DOHH2 (cell line): ENCODE measurements around the gene SSBP3.

Experiments used
- H3F3A ChIP-seq: fragments of 200-600 bp; sonication (generic), shearing (Covaris generic); 2 replicates; pipeline ENCODE4 v1.6.0; 2016; ENCODE audit warnings: antibody characterized with exemption, mild to moderate bottlenecking; ENCODE audit not compliant: control insufficient read depth, insufficient read depth
- H3K27ac ChIP-seq: fragments of 200-600 bp; sonication (generic); 2 replicates; pipeline ENCODE4 v1.5.1; 2014; ENCODE audit warnings: low read depth, mild to moderate bottlenecking, low read length, moderate library complexity
- H3K27me3 ChIP-seq: fragments of 200-600 bp; sonication (generic); 2 replicates; pipeline ENCODE4 v1.6.1; 2014; ENCODE audit warnings: mild to moderate bottlenecking, low read length, mixed read lengths; ENCODE audit not compliant: control insufficient read depth
- H3K36me3 ChIP-seq: fragments of 200-600 bp; sonication (generic); 2 replicates; pipeline ENCODE4 v1.6.1; 2014; ENCODE audit warnings: mild to moderate bottlenecking, low read length, moderate library complexity, mixed read lengths; ENCODE audit not compliant: control insufficient read depth
- H3K4me1 ChIP-seq: fragments of 200-600 bp; sonication (generic); 2 replicates; pipeline ENCODE4 v1.6.1; 2014; ENCODE audit warnings: mild to moderate bottlenecking, low read length, mixed read lengths; ENCODE audit not compliant: control insufficient read depth
- H3K4me2 ChIP-seq: fragments of 200-600 bp; sonication (generic); 2 replicates; pipeline ENCODE4 v1.6.0; 2014; ENCODE audit warnings: mild to moderate bottlenecking, low read length, moderate library complexity
- H3K4me3 ChIP-seq: fragments of 200-600 bp; sonication (generic); 2 replicates; pipeline ENCODE4 v1.5.1; 2014; ENCODE audit warnings: mild to moderate bottlenecking, low read length, mixed read lengths
- H3K79me2 ChIP-seq: fragments of 200-600 bp; sonication (generic); 2 replicates; pipeline ENCODE4 v1.6.1; 2014; ENCODE audit warnings: mild to moderate bottlenecking, low read length, mixed read lengths; ENCODE audit not compliant: control insufficient read depth
- H3K9me2 ChIP-seq: fragments of 200-600 bp; sonication (generic); replicated peaks from 2 replicates; pipeline ENCODE4 v1.6.1; 2014; ENCODE audit warnings: mild to moderate bottlenecking, low read length, mixed read lengths; ENCODE audit not compliant: control insufficient read depth
- H3K9me3 ChIP-seq: fragments of 200-600 bp; sonication (generic); 2 replicates; pipeline ENCODE4 v1.6.1; 2014; ENCODE audit warnings: antibody characterized with exemption, low read length, mixed read lengths; ENCODE audit not compliant: control insufficient read depth, insufficient read depth
- H4K20me1 ChIP-seq: fragments of 200-600 bp; sonication (generic); 2 replicates; pipeline ENCODE4 v1.6.0; 2014; ENCODE audit warnings: low read depth, mild to moderate bottlenecking, antibody characterized with exemption, low read length, moderate library complexity; ENCODE audit not compliant: control insufficient read depth, insufficient read depth
- CTCF ChIP-seq: fragments of 200-600 bp; sonication (generic); IDR thresholded peaks from one replicate; pipeline ENCODE4 v1.5.1; 2014; ENCODE audit warnings: antibody characterized with exemption, mild to moderate bottlenecking, low read depth, low read length; ENCODE audit not compliant: poor library complexity, severe bottlenecking
- EZH2phosphoT487 ChIP-seq: fragments of 200-600 bp; sonication (generic); IDR thresholded peaks from 2 replicates; pipeline ENCODE4 v1.6.1; 2017; ENCODE audit warnings: borderline replicate concordance, mild to moderate bottlenecking, antibody characterized with exemption, low read length, moderate library complexity, mixed read lengths

SSBP3 gene

GRCh38 chr1:54342742-54343687 is 63.2 kb downstream of the SSBP3 start:
- H3F3A ChIP-seq = no peaks in the 10 kb centered on the region
- H3K27me3 ChIP-seq = no peaks in the 10 kb centered on the region
- H3K9me2 ChIP-seq = no peaks in the 10 kb centered on the region
- H3K9me3 ChIP-seq = no peaks in the 10 kb centered on the region
- H3K4me1 ChIP-seq = peaks cover 6% of the 10 kb centered on the region
- H3K79me2 ChIP-seq = no peaks in the 10 kb centered on the region
- H3K27ac ChIP-seq = no peak overlapping the region
- no peaks in the 10 kb centered on the region for H3K36me3 ChIP-seq
- H4K20me1 ChIP-seq = no peaks in the 10 kb centered on the region
- TF ChIP-seq EZH2phosphoT487 (no peak), CTCF (no peak)
- H3K4me3 ChIP-seq = no peak overlapping the region
- H3K4me2 ChIP-seq = no peak overlapping the region

- no peaks in the 10 kb centered on the region for H3K27me3 ChIP-seq
- no peak overlapping the region for H3K4me3 ChIP-seq
- no peaks in the 10 kb centered on the region for H3F3A ChIP-seq
- peaks cover 9% of the 10 kb centered on the region for H3K4me1 ChIP-seq
- H3K27ac ChIP-seq = no peak overlapping the region
- H3K9me2 ChIP-seq = no peaks in the 10 kb centered on the region
- H3K4me2 ChIP-seq = no peak overlapping the region
- no peaks in the 10 kb centered on the region for H4K20me1 ChIP-seq
- H3K9me3 ChIP-seq = no peaks in the 10 kb centered on the region
- TF ChIP-seq CTCF = no peak
- TF ChIP-seq EZH2phosphoT487 = no peak
- H3K36me3 ChIP-seq = no peaks in the 10 kb centered on the region
- no peaks in the 10 kb centered on the region for H3K79me2 ChIP-seq
Observed at GRCh38 chr1:54342288-54342687, 63.9 kb downstream of the SSBP3 start.

GRCh38 chr1:54341763-54342162 is 64.4 kb downstream of the SSBP3 start:
- Histone ChIP-seq H3K27ac (no peak overlapping the region), H3K79me2 (no peaks in the 10 kb centered on the region), H3K9me3 (no peaks in the 10 kb centered on the region), H3K4me3 (no peak overlapping the region), H3K27me3 (no peaks in the 10 kb centered on the region), H4K20me1 (no peaks in the 10 kb centered on the region), H3K36me3 (no peaks in the 10 kb centered on the region), H3K4me2 (no peak overlapping the region), H3K4me1 (peaks cover 9% of the 10 kb centered on the region), H3F3A (no peaks in the 10 kb centered on the region), H3K9me2 (no peaks in the 10 kb centered on the region)
- TF ChIP-seq CTCF = no peak
- no peak for TF ChIP-seq EZH2phosphoT487
